ENCODE data around the gene HSD3B7. TPM values are rescaled to one million over a fixed set of nuclear protein-coding genes. Genes with fewer than 3 reads are reported as not detected.

Gene HSD3B7
- total RNA-seq, 1 donor from 2014 or later = 26.0 TPM

GRCh38 chr16:30956601-30957455 is 28.2 kb upstream of the HSD3B7 start:
- DNase-seq (ENCODE audit: low read depth in 2 of 2) = peak; percentile 89 to 90

DNA sequence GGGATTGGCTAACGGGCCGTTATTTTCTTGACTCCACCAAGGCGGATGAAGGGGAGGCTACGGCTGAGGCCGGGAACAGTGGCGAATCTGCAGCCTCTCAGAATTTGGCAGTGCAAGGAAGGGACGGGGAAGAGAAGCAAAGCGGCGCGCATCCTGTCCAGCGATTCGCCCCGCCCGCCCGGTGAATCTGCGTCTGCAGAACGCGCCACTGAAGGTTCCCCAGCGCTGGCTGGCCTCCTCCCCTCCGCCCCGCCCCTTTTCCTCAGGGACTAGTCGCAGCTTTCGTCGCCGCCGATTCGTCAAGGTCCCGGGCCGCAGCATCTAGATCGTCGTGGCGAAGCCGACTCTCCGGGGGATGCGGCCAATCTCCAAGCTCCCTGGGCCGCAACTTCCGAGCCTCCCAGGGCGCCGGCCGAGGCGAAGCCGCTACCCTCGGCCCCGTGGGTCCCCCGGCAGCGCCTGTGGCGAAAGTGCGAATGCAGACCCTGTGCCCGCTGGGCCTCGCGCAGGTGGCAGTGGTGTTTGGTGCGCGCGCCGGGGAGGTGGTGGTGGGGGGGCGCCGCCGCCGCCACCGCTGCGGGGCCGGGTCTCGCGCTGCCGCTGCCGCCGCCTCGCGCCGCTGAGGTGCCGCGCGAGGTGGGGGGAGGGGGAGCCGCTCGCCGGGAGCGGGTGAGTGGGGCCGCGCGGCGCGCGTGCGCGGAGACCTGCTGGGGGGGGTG is 27.4 kb upstream of the HSD3B7 start, which contains the start of gene SETD1A:
Gene SETD1A (plus strand): TSS at position 299 of the 719 bp plus-strand sequence. CDS start 978 bp downstream, outside the sequence.
- DNase-seq (ENCODE audit: low read depth in 2 of 2) = peak; percentile 98 to 99

- DNase-seq (ENCODE audit: low read depth in 2 of 2) = peak; percentile 54 to 57
These were observed 26.6 kb upstream of the HSD3B7 start for GRCh38 chr16:30958175-30959079.

GRCh38 chr16:30961384-30961783 is 23.6 kb upstream of the HSD3B7 start:
- no peak for DNase-seq (ENCODE audit: low read depth in 2 of 2)

- DNase-seq (ENCODE audit: low read depth in 2 of 2) = no peak
These were observed 21.0 kb upstream of the HSD3B7 start for GRCh38 chr16:30963925-30964511.

DNA sequence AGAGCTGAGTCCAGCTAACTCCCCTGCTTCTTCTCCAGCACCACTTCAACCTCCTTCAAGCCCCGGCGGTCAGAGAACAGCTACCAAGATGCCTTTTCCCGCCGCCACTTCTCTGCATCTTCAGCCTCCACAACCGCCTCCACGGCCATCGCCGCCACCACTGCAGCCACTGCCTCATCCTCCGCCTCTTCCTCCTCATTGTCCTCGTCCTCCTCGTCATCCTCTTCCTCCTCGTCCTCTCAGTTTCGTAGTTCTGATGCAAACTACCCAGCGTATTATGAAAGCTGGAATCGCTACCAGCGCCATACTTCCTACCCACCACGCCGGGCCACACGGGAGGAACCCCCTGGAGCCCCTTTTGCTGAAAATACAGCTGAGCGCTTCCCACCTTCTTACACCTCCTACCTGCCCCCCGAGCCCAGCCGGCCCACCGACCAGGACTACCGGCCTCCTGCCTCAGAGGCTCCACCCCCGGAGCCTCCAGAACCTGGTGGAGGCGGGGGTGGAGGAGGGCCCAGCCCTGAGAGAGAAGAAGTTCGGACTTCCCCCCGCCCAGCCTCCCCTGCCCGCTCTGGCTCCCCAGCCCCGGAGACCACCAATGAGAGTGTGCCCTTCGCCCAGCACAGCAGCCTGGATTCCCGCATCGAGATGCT is 20.3 kb upstream of the HSD3B7 start:
- DNase-seq (ENCODE audit: low read depth in 2 of 2) = no peak

DNA sequence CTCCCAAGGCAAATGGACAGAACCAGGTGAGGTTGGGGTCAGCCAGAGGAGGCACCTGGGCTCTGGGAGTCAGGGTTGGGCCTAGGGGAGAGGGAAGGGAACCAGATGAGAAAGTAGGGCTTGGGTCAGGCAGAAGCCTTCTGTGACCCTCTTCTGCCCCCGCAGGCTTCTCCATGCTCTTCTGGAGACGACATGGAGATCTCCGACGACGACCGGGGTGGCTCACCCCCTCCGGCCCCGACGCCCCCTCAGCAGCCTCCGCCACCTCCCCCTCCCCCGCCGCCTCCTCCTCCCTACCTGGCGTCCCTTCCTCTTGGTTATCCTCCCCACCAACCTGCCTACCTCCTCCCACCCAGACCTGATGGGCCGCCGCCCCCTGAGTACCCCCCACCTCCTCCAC is 19.6 kb upstream of the HSD3B7 start:
- DNase-seq (ENCODE audit: low read depth in 2 of 2) = no peak

GRCh38 chr16:30966033-30966619 is 18.9 kb upstream of the HSD3B7 start:
- DNase-seq (ENCODE audit: low read depth in 2 of 2) = no peak

- no peak for DNase-seq (ENCODE audit: low read depth in 2 of 2)
These were observed 17.2 kb upstream of the HSD3B7 start for GRCh38 chr16:30967795-30968194.

DNA sequence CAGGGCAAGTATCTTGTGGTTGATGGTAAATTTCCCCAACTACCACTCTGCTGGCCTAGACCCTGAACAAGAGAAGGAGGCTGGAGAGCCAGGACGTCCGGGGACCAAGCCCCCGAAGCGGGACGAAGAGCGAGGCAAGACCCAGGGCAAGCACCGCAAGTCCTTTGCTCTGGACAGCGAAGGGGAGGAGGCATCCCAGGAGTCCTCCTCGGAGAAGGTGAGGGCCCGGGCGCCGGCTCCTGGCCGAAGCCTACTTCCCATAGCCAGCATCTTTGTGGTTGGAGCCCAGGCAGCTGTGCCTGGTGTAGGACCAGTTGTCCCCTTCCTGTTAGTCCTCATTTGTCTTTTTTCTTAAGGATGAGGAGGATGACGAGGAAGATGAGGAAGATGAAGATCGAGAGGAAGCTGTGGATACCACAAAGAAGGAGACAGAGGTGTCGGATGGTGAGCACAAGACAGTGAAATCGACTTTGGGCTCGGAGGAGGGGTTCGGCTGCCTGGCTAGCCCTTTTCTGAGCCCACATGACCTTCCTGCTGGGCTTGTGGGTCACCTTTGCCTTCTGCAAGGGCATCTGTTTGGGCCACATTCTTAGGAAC is 15.7 kb upstream of the HSD3B7 start:
- no peak for DNase-seq (ENCODE audit: low read depth in 2 of 2)

GRCh38 chr16:30971298-30971697 is 13.7 kb upstream of the HSD3B7 start:
- no peak for DNase-seq (ENCODE audit: low read depth in 2 of 2)

- DNase-seq (ENCODE audit: low read depth in 2 of 2) = no peak
These were observed 12.1 kb upstream of the HSD3B7 start for GRCh38 chr16:30972872-30973271.

GRCh38 chr16:30974348-30974747 is 10.7 kb upstream of the HSD3B7 start:
- DNase-seq (ENCODE audit: low read depth in 2 of 2) = no peak

GRCh38 chr16:30976486-30976885 is 8.5 kb upstream of the HSD3B7 start:
- DNase-seq (ENCODE audit: low read depth in 2 of 2) = no peak

GRCh38 chr16:30977502-30977901 is 7.5 kb upstream of the HSD3B7 start:
- peak; percentile 26 to 37 for DNase-seq (ENCODE audit: low read depth in 2 of 2)

GRCh38 chr16:30979170-30980022 is 5.6 kb upstream of the HSD3B7 start:
- no peak for DNase-seq (ENCODE audit: low read depth in 2 of 2)

DNA sequence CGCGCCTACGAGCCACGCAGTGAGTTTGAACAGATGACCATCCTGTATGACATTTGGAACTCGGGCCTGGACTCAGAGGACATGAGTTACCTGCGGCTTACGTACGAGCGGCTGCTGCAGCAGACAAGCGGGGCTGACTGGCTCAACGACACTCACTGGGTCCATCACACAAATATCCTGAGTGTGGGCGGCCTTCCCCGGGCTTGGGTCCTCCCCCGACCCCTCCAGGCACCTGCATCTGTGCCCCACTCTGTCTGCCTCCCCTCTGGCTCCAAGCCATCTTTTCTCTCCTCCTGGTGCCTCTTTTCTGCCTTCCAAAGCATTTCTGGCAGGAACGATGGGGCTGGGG is 5.0 kb upstream of the HSD3B7 start:
- DNase-seq (ENCODE audit: low read depth in 2 of 2) = no peak

DNA sequence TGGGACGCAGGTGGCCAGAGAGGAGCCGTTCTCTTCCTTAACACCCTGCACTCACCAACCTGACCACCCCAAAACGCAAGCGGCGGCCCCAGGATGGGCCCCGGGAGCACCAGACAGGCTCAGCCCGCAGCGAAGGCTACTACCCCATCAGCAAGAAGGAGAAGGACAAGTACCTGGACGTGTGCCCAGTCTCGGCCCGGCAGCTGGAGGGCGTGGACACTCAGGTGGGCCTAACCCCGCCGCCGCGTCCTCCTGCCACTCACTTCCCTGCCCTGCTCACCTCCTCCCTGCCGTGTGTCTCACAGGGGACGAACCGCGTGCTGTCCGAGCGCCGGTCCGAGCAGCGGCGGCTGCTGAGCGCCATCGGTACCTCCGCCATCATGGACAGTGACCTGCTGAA is 4.6 kb upstream of the HSD3B7 start:
- no peak for DNase-seq (ENCODE audit: low read depth in 2 of 2)

DNA sequence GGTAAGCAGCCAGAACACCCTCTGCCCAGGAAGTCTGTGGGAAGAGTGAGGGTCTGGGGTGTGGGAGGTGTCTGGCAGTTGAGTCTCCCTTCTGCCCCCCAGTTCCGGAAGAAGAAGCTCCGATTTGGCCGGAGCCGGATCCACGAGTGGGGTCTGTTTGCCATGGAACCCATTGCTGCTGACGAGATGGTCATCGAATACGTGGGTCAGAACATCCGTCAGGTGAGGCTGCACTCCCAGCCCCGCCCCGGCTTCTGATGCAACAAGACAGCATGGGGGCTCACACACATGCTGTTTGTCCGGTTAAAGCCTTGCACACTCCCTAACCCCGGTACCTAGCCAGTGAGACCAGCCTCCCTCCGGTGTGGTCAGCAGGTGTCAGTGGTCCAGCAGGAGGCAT is 4.0 kb upstream of the HSD3B7 start:
- DNase-seq (ENCODE audit: low read depth in 2 of 2) = no peak

All from lung microvascular endothelial cell (primary cell).